ENCODE data around the gene SH2D2A.

The SH2D2A gene

DNA sequence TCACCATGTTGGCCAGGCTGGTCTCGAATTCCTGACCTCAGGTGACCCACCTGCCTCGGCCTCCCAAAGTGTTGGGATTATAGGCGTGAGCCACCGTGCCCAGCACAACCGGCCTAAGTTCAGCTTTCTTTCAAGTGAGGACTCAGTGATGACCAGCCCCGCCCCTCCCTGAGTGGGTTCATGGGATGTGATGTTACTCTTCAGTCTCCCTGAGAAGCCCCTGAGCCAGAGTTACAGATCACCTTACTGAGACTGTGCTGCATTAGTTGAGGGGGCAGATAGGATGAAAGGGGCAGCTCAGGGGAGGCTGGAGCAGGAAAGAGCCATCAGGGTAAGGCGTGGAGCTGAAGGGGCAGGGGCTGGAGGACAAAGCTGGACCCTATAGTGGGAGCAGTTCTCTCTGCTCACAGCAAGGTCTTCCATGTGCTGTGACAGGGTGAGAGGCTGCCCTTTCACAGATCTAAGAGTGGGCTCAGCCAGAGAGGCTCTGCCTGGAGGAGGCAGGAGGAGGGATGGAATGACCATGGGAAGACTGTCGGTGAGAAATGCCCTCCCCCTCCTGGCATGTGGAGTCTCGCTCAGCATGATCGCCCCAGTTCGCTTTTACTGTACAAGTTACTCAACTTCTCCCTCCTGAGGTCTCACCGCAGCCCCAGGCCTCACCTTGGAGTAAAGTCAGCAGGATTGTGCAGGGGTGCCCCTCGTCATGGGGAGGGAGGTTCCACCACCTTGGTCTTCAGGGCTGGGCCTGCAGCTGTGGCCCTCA, 13.4 kb downstream of the SH2D2A start:
- no peak for DNase-seq (ENCODE audit: low spot score)

GRCh38 chr1:156802421-156802935, 14.2 kb downstream of the SH2D2A start:
- no peak for DNase-seq (ENCODE audit: low spot score)

DNA sequence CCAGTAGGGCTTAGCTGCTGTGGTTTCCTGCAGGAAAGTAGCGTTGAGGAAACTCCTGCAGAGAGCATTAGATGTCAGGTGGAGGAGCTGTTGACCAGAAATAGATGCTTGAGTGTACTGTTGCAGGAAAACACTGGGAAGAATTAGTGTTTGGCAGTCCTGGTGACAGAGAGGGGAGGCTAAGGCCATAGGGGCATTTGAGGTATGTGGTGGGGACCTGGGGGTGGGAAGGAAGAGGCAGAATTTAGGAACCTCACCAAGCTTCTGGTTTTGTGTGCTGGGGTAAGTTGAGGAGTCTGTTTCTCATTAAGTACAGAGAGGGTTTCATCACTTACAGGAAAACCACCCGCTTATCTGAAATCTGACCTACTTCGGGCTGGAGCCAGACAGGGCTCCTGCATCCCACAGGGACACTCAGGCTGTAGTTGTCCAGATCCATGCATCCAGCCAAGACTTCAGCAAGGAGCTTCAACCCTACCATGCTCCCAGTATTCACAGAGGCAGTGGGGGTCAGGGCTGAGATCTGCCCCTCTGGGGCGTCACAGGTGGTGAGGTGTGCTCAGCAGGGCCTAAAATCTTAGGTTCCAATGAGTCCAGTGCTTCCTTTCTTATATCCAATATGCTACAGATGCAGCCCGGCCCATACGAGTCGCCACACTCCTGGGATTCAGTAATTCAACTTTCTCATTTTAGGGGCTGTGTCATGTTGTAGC, 15.1 kb downstream of the SH2D2A start:
- no peak for DNase-seq (ENCODE audit: low spot score)

DNA sequence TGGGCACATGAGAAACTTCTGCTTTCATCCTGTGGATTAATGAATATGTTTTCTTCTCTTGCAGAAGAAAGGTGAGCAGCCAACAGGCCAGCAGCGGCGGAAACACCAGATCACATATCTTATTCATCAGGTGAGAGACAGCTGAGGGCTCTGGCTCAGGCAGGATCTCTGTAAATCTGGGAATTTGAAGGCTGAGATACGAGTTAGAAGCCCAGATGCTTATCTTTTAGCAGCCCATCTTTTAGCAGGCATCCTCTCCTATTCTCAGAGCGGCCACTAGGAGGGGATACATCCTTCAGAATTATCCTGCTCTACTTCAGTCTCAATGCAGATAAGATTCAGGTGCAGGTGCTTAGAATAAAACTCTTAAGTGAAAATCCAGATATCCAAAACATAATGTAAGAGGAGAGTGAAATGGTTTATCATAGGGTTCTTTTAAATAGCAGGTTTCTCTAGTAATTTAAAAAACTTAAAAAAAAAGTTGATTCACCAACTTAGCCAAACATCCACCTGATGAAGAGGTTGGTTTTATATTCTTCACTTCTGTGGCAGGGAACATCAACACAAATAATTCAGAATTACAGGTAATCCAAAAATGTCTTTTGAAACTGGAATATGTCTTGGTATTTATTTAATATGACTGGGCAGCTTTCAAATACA, 19.3 kb downstream of the SH2D2A start:
- DNase-seq (ENCODE audit: low spot score) = peak; percentile 79

GRCh38 chr1:156796340-156797097, 20.1 kb downstream of the SH2D2A start:
- DNase-seq (ENCODE audit: low spot score) = no peak

- DNase-seq (ENCODE audit: low spot score) = no peak
These were observed 20.9 kb downstream of the SH2D2A start for GRCh38 chr1:156795787-156796186.

DNA sequence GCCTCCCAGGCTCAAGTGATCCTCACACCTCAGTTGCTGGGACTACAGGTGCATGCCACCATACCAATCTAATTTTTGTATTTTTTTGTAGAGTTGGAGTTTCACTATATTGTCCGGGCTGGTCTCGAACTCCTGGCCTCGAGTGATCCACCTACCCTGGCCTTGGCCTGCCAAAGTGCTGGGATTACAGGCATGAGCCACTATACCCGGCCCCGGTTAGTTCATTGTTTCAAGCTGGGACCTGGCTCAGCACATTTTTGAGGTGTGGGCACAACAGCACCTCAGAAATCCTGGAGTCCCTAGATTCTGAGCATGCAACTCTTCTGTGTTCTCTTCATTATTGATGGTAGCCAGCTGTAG, 21.3 kb downstream of the SH2D2A start:
- DNase-seq (ENCODE audit: low spot score) = no peak

- DNase-seq (ENCODE audit: low spot score) = no peak
These were observed 21.9 kb downstream of the SH2D2A start for GRCh38 chr1:156794506-156795373.

DNA sequence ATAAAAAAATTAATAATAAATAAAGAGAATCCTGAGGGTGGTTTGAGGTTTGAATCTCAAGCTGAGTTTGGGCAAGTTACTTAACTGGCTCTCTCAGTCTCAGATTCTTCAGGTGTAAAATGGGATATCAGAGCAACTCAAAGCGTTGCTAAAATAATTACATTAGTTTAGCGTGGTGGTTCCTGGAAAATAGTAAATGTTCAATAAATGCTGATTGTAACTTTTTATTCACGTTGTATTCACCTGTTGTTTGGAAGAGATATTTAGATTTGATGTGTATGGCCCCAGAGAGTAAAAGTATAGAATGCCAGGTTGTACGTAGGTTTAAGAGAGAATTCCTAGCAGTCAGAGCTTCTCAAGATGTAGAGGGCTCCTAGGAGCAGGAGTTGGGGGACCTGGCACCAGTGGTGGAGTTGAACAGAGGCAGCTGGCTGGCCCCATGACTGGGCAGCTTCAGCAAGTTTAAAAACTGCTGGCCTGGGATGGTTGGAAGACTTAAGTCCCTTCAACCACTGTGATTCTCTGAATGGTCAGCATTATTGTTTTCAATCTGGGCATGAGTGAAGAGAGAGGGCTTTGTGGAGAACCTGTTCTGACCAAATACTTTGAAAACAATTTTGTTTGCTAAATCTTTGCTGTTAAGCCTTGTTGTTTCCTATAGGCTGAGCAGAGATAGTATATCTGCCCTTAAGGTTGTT, 26.9 kb downstream of the SH2D2A start:
- DNase-seq (ENCODE audit: low spot score) = no peak

- no peak for DNase-seq (ENCODE audit: low spot score)
These were observed 28.5 kb downstream of the SH2D2A start for GRCh38 chr1:156788136-156788535.

GRCh38 chr1:156786640-156787039, 30.0 kb downstream of the SH2D2A start:
- no peak for DNase-seq (ENCODE audit: low spot score)

GRCh38 chr1:156785458-156785857, 31.2 kb downstream of the SH2D2A start:
- DNase-seq (ENCODE audit: low spot score) = no peak

DNA sequence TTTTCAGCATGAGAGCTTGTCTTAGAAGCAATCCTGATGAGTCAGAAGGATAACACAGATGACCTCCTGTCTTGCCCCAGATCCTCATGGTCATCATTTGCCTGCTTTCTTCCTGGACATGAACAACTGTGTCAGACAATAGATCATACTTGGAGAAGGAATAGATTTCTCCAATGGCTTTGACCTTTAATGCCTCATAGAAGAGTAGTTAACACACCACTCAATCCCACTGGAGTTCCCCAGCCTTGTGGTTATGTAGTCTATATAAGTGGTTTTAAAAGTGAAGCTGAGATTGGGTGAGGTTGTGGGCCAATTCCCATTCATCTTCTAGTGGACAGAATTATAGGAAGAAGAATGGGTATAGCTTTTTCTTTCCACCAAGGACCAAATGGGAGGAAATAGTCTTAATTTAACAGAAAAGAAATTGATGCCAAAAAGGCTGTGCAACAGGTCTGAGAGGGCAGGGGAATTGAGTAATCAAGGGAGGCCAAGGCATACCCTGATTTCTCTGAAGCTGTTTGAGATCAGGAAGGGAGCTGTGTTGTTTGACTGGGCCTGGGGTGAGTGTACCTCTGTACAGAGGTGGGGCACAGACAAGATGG, 35.0 kb downstream of the SH2D2A start:
- no peak for DNase-seq (ENCODE audit: low spot score)

DNA sequence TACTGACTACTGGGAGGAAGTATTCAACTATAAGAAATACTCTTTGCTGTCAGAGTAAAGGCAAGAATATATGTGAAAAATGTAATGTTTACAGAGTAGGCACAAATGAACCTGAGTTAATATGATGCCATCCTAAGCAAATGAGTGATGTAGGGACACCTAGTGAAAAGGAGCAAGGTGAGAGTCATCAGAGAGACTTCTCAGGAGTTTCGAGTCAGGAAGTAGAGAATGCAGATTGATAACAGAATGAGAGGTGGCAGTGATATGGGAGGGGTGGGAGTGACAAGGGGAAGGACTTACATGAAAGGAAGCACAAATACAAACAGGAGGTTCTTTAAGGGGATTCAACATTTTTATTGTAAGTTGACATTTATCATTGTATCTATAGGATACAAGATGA, 39.1 kb downstream of the SH2D2A start:
- DNase-seq (ENCODE audit: low spot score) = no peak

GRCh38 chr1:156776942-156777341, 39.7 kb downstream of the SH2D2A start:
- DNase-seq (ENCODE audit: low spot score) = no peak

DNA sequence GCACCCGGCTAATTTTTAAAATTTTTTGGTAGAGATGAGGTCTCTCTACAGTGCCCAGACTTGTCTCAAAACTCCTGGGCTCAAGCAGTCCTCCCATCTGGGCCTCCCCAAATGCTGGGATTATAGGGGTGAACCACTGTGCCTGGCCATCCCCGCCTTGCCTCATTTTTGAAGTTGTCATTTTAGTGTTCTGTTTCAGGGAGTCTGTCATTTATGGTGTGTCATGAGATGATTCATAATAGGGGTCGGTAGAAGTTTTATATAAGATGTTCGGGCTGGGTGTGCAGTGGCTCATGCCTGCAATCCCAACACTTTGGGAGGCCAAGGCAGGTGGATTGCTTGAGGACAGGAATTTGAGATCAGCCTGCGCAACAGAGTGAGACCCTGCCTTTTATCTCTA, 40.8 kb downstream of the SH2D2A start:
- no peak for DNase-seq (ENCODE audit: low spot score)

DNA sequence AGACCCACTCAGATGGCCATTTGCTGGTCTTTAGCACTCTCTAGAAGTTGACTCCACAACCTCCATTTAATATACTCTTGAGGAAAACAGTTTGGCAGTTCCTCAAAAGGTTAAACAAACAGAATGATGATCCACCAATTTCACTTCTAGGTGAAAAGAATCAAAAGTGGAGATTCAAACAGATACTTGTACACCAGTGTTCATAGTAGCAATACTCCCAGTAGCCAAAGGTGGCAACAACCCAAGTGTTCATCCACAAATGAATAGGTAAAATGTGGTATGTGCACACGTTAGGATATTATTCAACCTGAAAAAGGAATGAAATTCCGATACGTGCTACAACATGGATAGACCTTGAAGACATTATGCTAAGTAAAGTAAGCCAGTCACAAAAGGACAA, 43.0 kb downstream of the SH2D2A start:
- DNase-seq (ENCODE audit: low spot score) = no peak

DNA sequence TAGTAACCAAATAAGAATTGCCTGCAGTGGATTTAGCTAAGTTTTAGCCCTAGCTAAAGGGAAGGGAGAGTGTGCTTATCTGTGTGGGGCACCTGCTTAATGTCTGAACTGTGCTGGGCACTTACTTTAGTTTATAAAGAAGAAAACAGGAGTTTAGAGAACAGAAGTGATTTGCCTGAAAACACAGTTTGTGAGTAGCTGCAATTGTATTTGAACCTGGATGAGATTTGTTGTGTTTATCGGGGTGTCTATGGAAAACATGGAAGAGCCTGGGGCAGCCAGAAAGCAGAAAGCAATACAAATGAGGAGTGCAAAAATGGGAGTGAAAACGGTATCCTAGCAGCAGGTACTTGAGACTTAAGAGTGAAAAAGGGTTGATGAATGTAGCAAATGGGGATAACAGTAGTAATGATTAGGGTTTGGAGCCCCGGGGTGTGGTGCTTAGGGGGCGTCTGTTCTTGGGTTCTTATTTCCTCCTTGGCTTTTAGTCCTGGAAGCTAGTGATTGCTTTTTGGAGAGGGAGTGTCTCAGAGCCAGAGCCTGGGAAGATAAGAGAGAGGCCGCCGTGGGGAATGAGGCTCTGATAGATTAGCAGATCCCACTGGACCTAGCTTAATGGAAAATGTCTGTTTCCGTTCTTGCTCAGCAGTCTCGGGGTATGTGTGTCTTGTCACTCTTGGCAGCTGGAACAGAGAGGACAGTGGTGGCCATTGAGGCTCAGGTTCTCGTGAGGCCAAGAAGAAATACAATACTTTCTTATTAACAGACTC, 43.7 kb downstream of the SH2D2A start:
- DNase-seq (ENCODE audit: low spot score) = no peak

DNA sequence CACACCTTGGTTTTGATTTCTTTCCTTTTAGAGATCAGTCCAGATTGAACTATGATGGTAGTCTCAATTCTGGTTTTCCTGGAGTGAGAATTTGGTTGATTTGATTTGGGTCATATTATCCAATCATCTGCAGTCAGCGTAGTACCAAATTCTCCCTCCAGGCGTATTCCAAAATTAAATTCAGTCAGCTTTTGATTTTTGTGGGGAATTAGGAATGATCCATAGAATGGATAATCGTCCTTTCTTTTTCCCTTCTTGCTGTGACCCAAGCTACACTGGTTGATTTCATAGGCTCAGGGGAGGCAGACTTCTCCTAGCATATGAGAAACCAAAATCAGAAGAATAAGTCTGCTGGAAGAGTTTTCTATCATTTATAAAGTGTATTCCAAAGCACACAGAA, 44.4 kb downstream of the SH2D2A start:
- DNase-seq (ENCODE audit: low spot score) = no peak
